Measurements from ENCODE around the gene ERVK3-1. TPM values are rescaled to one million over a fixed set of nuclear protein-coding genes. Genes with fewer than 3 reads are reported as not detected.

The ERVK3-1 gene
- total RNA-seq, 6 donors from 2014 or later: 24.3 to 50.5 (median 37.0) TPM

GRCh38 chr19:58300620-58301019 lies 4.6 kb upstream of the ERVK3-1 start:
- DNase-seq: no peak
- 94 to 97% methylated on average over 7 of the region's 7 CpGs for WGBS, 2 donors
- Histone ChIP-seq H3K4me1 (peaks cover 0 to 7% (median 3%) of the 10 kb centered on the region in 4 donors), H3K27me3 (no peaks in the 10 kb centered on the region), H3K36me3 (peaks cover 0 to 32% (median 15%) of the 10 kb centered on the region in 4 donors), H3K4me3 (no peak overlapping the region), H3K9me3 (peaks cover under 1 to 33% (median 16%) of the 10 kb centered on the region in 4 donors), H3K27ac (no peak overlapping the region)
- no peak for ATAC-seq (ENCODE audit: low FRiP score in 2 of 2)
- TF ChIP-seq CTCF (IDR thresholded peaks at IDR 0.05) (no peak), EP300 (IDR thresholded peaks at IDR 0.05) (no peak), POLR2A (IDR thresholded peaks at IDR 0.05) (no peak), POLR2AphosphoS5 (IDR thresholded peaks at IDR 0.05) (no peak)

- no peaks in the 10 kb centered on the region for H3K27me3 ChIP-seq
- H3K27ac ChIP-seq: peak overlapping the region; percentile 92 to 95 (median 93)
- TF ChIP-seq POLR2A (IDR thresholded peaks at IDR 0.05) (no peak), POLR2AphosphoS5 (IDR thresholded peaks at IDR 0.05) (no peak), CTCF (IDR thresholded peaks at IDR 0.05) (no peak), EP300 (IDR thresholded peaks at IDR 0.05) (no peak)
- peaks cover 0 to 12% (median 4%) of the 10 kb centered on the region in 4 donors for H3K9me3 ChIP-seq
- peaks cover 0 to 45% (median 24%) of the 10 kb centered on the region in 4 donors for H3K36me3 ChIP-seq
- H3K4me3 ChIP-seq: peak overlapping the region in 3 of 4 donors; percentile 61 to 98 (median 70)
- H3K4me1 ChIP-seq: peaks cover 8 to 24% (median 17%) of the 10 kb centered on the region in 4 donors
- DNase-seq: no peak
- 89 to 92% methylated on average over 7 of the region's 7 CpGs for WGBS, 2 donors
- ATAC-seq (ENCODE audit: low FRiP score in 2 of 2): no peak
Measured at GRCh38 chr19:58304255-58304654, 922 bp upstream of the ERVK3-1 start.

- no peak for TF ChIP-seq CTCF (IDR thresholded peaks at IDR 0.05)
- TF ChIP-seq POLR2A (IDR thresholded peaks at IDR 0.05): no peak
- TF ChIP-seq EP300 (IDR thresholded peaks at IDR 0.05): no peak
- no peak for TF ChIP-seq POLR2AphosphoS5 (IDR thresholded peaks at IDR 0.05)
- peaks cover 0 to 12% (median 2%) of the 10 kb centered on the region in 4 donors for H3K9me3 ChIP-seq
- H3K27ac ChIP-seq: peak overlapping the region; percentile 92 to 95 (median 93)
- no peak for DNase-seq
- peaks cover 0 to 49% (median 26%) of the 10 kb centered on the region in 4 donors for H3K36me3 ChIP-seq
- no peaks in the 10 kb centered on the region for H3K27me3 ChIP-seq
- WGBS, 2 donors: 26 to 29% methylated on average over 7 of the region's 7 CpGs
- H3K4me1 ChIP-seq: peaks cover 8 to 24% (median 17%) of the 10 kb centered on the region in 4 donors
- peak in 1 of 2 donors; percentile 3 for ATAC-seq (ENCODE audit: low FRiP score in 2 of 2)
- peak overlapping the region; percentile 5 to 98 (median 66) for H3K4me3 ChIP-seq
Measured at GRCh38 chr19:58304748-58305064, 471 bp upstream of the ERVK3-1 start.

- Histone ChIP-seq H3K9me3 (peaks cover 0 to 7% (median 2%) of the 10 kb centered on the region in 4 donors), H3K4me1 (peaks cover 8 to 24% (median 17%) of the 10 kb centered on the region in 4 donors), H3K27ac (peak overlapping the region; percentile 92 to 95 (median 93)), H3K27me3 (no peaks in the 10 kb centered on the region), H3K36me3 (peaks cover 0 to 37% (median 21%) of the 10 kb centered on the region in 4 donors), H3K4me3 (peak overlapping the region; percentile 61 to 98 (median 76))
- WGBS, 2 donors: 58 to 67% methylated on average over 12 of the region's 12 CpGs
- no peak for DNase-seq
- no peak for ATAC-seq (ENCODE audit: low FRiP score in 2 of 2)
- TF ChIP-seq CTCF (IDR thresholded peaks at IDR 0.05) (no peak), POLR2A (IDR thresholded peaks at IDR 0.05) (no peak), EP300 (IDR thresholded peaks at IDR 0.05) (no peak)
Measured at GRCh38 chr19:58305932-58306323, 751 bp downstream of the ERVK3-1 start.

- Histone ChIP-seq H3K27ac (no peak overlapping the region), H3K4me3 (no peak overlapping the region), H3K9me3 (no peaks in the 10 kb centered on the region), H3K27me3 (no peaks in the 10 kb centered on the region), H3K36me3 (peaks cover 10 to 51% (median 31%) of the 10 kb centered on the region in 4 donors), H3K4me1 (peaks cover 8 to 24% (median 17%) of the 10 kb centered on the region in 4 donors)
- 93 to 96% methylated on average over 4 of the region's 4 CpGs for WGBS, 2 donors
- DNase-seq (no peak), ATAC-seq (ENCODE audit: low FRiP score in 2 of 2) (no peak)
- TF ChIP-seq CTCF (IDR thresholded peaks at IDR 0.05) (no peak), EP300 (IDR thresholded peaks at IDR 0.05) (no peak), POLR2AphosphoS5 (IDR thresholded peaks at IDR 0.05) (no peak), POLR2A (IDR thresholded peaks at IDR 0.05) (no peak)
Measured at GRCh38 chr19:58307736-58308135, 2.6 kb downstream of the ERVK3-1 start.
